OCI-LY1 (cell line): ENCODE data around the gene SPOUT1.

ENCODE experiments used
- CTCF ChIP-seq: fragments of 200-600 bp; sonication (generic), shearing (Covaris generic); IDR thresholded peaks from 2 replicates; pipeline ENCODE4 v1.5.1; 2017; ENCODE audit warnings: mild to moderate bottlenecking, antibody characterized with exemption, low read length, moderate library complexity, mixed read lengths
- EZH2 ChIP-seq: fragments of 200-600 bp; sonication (generic), shearing (Covaris generic); IDR thresholded peaks from 2 replicates; pipeline ENCODE4 v1.8.0; 2017; ENCODE audit warnings: borderline replicate concordance, mixed run types, mild to moderate bottlenecking, antibody characterized with exemption, low read length, moderate library complexity, mixed read lengths

- TF ChIP-seq EZH2 (no peak), CTCF (no peak)
Observed at GRCh38 chr9:128860937-128861336, 31.3 kb upstream of the SPOUT1 start.
